NCI-H2227 (cell line): Measurements from ENCODE around the gene ARID3A.
A peak's percentile ranks its signal among the peaks of the same experiment; 100 is the strongest.
"Not testable (repeated sequence)": the region's sequence is repeated elsewhere in the genome, so short reads cannot be mapped to it uniquely, and the experiment has no call there.

Experiments
- DNase-seq: peaks from one replicate; lab custom pipeline; 2025; ENCODE audit not compliant: unreplicated experiment; lab: John Stamatoyannopoulos, UW

Gene ARID3A

GRCh38 chr19:1014161-1015060 is 88.6 kb downstream of the ARID3A start:
- no peak for DNase-seq

GRCh38 chr19:1015061-1015781 is 89.4 kb downstream of the ARID3A start:
- no peak for DNase-seq

- no peak for DNase-seq
Observed at GRCh38 chr19:1015782-1016646, 90.2 kb downstream of the ARID3A start.

- no peak for DNase-seq
Observed at GRCh38 chr19:1016647-1017114, 90.8 kb downstream of the ARID3A start.

GRCh38 chr19:1017115-1017905 is 91.5 kb downstream of the ARID3A start:
- DNase-seq = no peak

DNA sequence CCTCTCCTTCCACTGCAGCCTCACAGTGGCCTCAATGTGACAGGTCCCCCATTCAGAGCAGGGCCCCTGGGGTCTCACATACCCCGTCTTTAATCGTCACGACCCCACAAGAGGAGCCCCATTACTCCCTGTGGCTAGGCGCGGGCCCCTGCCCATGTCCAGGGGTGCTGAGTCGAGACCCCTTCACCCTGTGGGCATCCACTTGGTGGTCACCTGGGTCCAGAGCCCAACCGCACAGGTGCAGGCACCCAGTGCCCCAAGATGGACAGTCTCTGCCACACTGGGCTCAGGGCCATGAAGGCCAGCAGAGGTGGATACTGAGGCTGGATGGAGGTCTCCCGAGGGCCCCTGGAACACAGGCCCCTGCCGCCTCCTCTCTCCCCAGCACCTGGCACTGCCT is 92.1 kb downstream of the ARID3A start:
- DNase-seq = no peak

GRCh38 chr19:1018393-1018792 is 92.6 kb downstream of the ARID3A start:
- DNase-seq = no peak

GRCh38 chr19:1018932-1019615 is 93.2 kb downstream of the ARID3A start:
- DNase-seq = no peak

DNA sequence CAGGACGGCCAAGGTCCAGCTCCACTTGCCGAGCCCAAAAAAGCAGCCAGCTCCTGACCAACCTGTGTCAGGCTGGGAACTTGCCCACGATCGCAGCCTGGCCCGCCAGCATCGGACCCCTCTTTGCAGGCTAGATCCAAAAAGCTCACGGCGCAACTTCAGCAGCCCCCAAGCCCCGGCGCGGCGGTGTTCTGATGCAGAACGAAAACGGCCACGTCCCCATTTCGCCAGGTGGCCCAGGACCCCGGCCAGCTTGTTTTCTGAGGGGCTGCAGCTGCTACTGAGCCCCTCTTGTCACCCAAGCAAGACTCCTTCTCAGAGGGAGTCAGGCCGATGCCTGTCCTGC is 93.8 kb downstream of the ARID3A start:
- no peak for DNase-seq

- no peak for DNase-seq
Observed at GRCh38 chr19:1019980-1020867, 94.4 kb downstream of the ARID3A start.

DNA sequence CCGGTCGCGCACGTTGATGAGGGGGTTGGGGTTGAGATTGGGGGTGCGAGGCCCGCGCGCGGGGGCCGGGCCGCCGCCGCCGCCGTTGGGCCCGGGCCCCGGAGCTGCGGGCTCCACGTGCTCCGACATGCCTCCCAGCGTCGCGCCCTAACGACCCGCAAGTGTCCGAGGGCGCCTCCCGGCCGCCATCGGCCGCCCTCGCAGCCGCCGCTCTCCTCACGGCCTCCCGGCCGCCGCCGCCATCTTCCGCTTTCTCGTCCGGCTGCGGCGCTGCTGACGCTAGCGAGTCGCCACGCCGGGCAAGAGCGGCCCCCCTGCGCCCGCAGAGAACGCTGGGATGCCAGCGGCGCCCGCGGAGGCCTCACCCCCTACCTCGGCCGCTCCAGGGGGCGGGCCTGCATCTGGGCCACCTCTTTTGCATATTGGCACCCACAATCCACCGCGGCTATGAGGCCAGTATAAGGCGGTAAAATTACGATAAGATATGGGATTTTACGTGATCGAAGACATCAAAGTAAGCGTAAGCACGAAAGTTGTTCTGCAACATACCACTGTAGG is 95.1 kb downstream of the ARID3A start, which contains the start of gene TMEM259:
TMEM259 (minus strand) TSS at position 256 of the 558 bp plus-strand sequence; CDS start at position 129, 127 bp downstream.
- DNase-seq = peak; percentile 96

- DNase-seq = not testable (repeated sequence)
Observed at GRCh38 chr19:1023883-1024188, 98.0 kb downstream of the ARID3A start.

- not testable (repeated sequence) for DNase-seq
Observed at GRCh38 chr19:1025080-1025479, 99.2 kb downstream of the ARID3A start.
